GM19468 (cell line): ENCODE results near the gene HINT2.

Source experiments
- ATAC-seq: cut with Tn5 transposase; IDR thresholded peaks from one replicate; pipeline ENCODE4 v1.9.1; 2021; ENCODE audit warnings: mild to moderate bottlenecking, moderate library complexity, moderate number of reproducible peaks; ENCODE audit not compliant: unreplicated experiment; ENCODE audit errors: extremely low read depth

The HINT2 gene

DNA sequence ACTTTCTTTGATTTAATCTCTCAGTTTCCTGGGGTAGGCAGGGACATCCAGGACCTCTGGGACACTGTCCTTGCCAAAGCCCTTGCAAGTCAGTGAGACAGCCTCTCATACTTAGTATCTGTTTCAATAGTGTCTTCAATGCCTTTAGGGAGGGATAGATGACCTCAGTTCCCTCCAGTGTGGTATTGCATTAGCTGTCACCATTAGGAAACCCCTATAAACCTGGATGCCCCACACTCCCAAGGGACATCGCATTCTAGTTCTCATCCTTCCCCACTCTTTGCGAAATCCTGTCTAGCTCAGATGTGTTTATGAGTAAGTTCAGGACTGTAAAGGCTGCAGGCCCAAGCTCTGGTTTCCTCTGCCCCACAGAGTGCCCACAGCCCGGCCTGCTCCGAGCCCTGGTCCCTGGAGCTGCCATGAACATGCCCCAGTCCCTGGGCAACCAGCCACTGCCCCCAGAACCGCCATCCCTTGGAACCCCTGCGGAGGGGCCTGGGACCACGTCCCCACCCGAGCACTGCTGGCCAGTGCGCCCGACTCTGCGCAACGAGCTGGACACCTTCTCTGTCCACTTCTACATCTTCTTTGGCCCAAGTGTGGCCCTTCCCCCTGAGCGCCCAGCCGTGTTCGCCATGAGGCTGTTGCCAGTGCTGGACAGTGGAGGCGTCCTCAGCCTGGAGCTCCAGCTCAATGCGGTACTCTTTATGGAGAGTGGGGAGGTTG lies 27.3 kb upstream of the HINT2 start:
- no peak for ATAC-seq

DNA sequence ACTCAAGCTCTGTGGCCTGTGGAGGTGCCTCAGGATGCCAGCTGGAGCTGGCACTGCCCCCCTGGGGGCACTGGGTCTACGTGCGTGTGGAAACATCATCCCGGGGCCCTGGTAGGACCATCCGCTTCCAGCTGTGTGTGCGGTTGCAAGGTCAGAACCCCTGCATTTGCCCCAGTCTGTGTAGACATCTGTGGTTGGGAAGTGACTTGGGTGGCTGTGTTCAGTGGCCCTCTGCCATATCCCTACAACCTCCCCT lies 26.7 kb upstream of the HINT2 start:
- no peak for ATAC-seq

DNA sequence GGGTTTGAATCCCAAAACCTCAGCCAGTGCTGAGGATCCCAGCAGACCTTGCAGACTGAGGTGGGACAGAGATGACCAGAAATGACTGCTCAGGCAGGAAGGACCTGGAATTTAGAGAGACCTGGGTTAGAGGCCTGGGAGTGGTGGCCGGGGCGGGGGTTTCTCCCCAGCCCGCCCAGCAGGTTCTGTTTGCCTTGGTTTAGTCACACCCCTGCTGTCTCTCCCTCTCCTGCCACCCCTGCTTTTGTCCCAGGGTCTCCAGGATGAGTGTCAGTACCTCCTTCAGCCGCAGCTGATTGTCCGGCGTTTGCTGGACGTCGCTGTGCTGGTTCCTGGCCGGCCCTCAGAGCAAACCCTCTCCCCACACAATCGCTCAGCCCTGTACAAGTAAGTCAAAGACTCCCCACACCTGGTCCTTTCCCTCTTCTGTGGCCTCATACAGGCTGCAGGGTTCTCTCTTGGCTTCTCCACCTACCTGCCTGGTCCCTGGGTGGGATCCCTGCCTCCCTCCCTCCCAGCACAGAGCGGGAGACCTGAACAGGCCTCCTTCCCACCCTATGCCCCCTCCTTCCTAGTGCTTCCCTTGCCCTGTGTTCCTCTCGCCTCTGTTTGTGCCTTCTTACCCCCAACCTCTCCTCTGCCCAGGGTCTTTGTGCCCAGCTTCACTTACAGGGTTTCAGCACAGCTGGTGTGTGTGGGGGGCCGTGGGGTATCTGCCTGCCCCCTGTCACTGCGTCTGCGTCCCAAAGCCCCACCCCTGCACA lies 26.2 kb upstream of the HINT2 start:
- no peak for ATAC-seq

DNA sequence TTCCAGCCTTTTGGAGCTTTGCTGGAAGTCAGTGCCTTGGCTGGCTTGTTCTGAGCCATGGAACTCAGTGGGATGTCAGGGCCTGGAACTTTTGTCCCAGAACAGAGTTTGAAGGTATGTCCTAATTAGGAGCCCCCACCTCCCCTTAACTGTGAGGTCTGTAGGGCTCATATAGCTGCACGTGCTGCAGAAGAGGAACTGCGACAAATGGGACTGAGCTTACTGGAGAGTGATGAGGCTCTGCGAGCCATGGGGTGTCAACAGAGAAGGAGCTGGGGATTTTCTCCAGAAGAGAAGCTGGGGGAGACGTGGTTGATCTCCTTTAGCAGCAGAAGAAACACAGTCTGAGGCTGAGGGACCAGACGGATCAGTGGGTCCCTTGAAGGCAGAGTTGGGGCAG lies 25.1 kb upstream of the HINT2 start:
- no peak for ATAC-seq

DNA sequence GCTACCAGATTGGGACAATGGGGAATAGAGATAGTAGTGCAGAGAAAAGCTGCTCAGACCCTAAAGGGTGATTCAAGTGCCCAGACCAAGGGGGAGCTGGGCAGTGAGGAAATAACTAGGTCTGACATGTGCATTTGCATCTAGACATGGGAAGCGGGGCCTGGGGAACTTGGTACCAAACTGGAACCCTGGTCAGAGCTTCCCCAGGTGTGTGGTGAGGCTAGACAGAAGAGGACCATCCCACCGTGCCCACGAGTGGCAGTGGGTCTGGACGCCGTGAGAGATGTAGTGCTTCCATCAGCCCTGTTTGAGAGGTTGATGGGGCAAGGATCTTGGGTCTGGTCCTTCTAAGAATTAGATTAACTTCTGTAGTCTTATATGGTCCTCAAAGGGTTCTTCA lies 21.8 kb upstream of the HINT2 start:
- no peak for ATAC-seq

DNA sequence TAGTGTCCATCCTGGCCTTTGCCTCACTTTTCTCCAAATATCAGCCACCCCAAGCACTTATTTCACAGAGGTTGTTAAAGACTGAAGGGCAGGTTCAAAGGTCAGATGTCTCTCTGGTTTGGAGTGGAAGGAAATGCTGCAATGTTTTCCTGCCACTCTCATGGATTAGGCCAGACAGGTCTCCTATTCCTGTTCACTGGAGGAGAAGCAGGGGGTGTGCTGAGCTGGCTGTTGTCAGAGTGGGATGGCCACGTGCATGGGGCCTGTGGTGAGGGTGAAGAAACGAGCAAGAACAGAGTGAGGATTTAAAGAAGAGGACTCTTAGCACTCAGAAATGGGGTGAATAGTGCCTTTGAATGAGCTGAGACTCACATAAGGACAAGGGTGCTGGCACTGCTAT lies 20.9 kb upstream of the HINT2 start:
- no peak for ATAC-seq

DNA sequence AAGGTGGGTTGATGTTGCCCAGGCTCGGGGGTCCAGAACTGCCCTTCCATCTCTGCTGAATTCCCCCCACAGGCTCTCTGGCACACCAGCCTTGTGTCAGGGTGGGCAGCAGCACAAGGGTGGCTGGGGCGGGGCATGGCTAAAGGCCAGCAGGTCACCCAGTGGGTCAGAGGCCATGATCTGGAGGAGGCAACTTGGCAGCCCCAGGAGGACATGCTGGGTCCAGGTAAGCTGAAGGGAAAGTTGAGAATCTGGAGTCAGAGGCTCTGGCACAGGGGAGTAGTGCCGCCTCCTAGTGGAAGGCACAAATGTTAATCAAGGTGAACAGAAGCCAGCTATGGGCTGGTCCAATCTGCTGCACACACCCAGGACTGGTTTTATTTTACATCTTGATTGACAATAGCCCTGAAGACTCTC lies 20.4 kb upstream of the HINT2 start:
- no peak for ATAC-seq

DNA sequence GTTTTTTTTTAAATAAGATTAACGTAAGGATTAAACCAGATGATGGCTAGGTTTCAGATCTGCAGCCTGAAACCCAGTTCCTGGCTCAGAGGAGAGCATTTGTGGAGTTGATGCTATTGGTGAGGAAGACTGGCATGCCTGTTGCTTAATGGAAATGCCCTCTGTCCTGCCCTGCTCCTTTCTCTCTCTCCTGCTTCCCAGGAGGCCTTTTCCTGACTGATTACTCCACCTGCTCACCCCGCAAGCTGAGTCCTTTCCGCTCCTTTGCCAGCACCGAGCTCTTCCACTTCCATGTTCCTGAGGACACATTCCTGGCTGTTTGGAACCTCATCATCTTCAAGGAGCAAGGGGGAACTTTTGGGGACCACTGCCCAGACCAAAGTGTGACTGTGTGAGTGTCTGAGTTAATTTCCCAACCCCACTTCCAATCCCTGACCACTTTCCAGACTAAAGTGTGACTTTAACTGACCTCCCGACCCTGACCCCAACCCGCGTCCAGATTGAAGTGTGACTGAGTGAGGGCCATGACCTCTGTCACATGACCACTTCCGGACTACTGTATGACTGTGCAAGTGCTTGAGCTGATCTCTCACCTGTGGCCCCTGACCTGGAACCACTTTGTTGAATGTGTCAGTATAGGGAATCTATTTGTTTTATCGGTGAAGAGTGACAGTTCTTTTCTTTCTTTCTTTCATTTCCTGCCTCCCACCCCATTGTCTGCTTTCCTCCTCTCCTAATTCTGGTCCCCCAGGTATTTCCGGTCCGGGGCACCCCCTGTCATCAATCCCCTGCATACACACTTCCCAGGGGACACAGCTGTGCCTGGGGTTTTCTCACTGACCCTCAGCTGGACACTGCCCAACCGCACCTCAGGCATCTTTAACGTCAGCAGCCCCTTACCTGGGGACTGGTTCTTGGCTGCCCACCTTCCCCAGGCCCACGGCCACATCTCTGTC lies 19.7 kb upstream of the HINT2 start:
- no peak for ATAC-seq

DNA sequence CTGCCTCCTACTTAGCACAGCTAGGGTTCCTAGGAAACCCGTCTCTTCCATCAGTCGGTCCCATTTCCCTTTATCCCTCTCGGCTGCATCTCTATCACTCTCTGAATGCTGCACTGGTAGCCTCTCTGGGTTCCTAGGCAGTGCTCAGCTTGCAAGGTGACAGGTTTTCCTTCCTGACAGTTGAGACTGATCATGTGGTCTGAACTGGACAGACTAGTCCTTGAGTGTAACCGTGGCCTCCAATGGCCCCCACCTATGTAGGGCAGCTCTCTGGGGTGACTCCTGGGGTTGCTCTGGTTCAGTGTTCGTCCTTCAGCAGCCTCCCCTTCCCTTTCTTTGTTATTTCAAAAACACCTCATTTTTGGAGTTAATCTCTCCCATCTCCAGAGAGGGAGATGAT lies 18.0 kb upstream of the HINT2 start:
- no peak for ATAC-seq

DNA sequence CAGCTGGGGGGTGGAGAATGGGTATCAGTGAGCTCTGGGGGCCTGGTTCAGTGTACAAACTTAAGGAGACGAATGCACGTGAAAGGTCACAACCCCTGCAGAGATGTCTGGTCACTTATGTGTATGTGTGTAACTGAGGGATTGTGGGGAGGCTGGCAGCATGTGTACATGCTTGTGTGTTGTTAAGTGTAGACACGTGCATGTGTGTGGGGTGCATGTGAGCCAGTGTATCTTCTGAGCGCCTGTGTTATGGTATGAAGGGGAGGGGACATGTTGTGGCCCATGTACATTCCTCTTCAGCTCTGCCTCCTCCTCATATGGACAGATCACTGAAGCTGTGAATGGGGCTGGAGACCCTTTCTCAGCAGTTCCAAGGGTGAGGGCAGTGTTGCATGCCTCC lies 16.2 kb upstream of the HINT2 start:
- no peak for ATAC-seq

DNA sequence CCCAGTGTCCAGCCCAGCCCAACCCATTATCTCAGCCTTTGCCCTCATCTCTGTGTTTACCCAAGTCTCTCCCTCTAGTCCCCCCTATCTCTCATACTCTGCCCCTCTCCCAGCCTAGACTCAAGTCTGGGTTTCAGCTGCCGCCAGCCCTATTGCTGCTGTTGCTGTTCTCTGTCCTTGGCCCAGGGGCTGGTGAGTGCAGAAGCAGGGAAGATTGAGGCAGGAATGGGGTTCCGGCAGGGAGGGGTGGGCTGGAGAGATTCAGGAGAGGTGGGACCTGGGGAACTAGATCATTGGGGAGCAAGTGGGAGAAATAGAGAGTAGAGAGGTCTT lies 14.9 kb upstream of the HINT2 start:
- ATAC-seq = no peak

DNA sequence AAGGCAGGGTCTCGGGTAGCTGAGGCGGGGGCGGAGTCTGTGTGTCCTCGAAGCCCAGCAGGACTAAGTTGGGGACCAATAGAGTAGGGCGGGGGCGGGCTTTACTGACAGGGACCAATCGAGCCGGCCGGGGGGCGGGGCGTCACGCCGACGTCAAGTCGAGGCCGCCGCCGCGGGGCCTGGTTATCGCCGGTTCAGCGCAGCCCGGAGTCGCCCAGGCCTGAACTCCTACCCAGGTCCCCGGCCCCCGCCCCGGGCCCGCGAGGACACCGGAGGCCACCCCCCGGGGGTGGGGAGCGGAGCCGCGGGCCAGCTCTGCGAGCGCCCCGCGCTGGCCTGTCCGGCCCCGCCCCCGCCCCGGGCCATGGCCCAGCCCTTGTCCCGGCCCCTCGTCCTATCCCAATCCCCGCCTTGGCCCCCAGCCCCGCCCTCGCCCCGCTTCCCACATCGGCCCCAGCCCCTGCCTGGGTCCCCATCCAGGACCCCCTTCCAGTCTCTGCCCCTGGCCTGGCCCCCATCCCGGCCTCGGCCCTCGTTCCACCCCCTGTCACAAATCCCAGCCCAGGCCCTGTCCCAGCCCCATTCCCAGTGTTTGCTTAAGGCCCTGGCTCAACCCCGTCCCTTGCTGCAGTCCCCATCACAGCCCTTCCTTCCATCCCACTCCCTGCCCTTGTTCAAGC lies 14.4 kb upstream of the HINT2 start, which contains the start of gene TMEM8B:
Gene TMEM8B, plus strand, starts transcription at position 145 of the 680 bp plus-strand sequence. Its CDS starts 220 bp downstream, at position 365.
- ATAC-seq = peak; percentile 13

DNA sequence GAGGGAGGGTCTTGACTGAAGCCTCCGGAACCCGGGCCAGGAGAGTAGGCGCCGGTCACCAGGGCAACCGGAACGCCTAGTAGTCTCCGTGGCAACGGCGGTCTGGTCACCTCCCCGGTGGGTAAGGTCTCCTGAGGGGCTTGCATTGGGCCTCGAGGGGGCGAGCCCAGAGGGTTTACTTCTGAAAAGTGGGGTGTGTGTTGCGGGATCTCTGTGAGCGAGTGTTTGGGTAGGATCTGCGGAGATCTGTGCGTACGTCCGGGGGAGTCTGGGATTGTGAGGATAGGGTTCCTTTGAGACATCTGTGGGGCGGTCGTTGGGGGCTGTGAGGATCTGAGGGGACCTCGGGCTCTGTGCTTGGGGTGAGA lies 13.9 kb upstream of the HINT2 start, which contains the start of gene FAM221B:
Gene FAM221B, minus strand, starts transcription at position 17 of the 368 bp plus-strand sequence. CDS start 2,571 bp downstream, outside the sequence.
- ATAC-seq = no peak

DNA sequence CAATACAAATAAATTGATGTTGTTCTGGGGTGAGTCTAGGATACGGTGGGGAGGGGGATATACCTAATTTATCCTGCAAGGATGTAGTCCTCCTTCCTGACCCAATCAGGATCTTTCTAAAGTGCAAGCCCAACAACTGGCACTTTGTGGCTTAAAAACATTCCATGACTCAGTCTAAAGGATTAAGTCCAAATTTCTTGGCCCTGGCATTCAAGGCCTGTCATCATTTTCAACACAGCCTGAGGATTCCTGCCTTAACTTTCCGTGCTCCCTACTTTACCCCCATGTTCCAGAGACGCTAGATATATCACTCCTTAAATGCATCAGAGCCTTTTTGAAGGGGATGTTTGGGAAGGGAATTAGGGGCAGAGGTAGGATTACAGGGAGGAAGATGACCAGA lies 12.6 kb upstream of the HINT2 start:
- ATAC-seq = no peak

DNA sequence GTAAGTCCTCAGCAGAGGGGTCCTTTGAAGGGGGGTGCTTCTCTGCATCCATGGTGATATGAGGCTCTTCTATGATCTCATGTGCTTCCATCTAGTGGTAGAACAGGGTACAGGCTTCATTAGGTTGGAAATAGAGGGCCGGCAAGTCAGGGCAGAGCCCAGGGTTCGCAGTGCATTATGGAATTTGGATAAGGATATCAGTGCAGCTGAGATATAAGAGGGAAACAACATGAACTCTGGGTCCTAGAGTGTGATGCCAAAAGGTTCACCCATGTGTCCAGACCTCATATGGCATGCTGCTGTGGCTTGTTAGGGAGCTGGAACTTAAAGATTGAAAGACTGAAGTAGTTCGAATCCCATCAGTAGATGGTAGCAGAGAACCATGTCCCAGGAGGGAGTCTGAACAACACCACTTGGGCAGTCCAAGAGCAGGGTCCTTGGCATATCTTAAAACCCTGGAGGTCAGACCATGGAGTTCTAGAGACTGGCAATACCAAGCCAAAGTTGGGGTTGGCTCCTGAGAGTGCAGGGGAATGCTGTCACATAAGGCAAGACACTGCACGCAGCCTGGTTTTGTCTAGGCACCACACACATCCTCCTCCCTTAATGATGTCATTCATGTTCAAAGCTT lies 11.3 kb upstream of the HINT2 start:
- no peak for ATAC-seq

DNA sequence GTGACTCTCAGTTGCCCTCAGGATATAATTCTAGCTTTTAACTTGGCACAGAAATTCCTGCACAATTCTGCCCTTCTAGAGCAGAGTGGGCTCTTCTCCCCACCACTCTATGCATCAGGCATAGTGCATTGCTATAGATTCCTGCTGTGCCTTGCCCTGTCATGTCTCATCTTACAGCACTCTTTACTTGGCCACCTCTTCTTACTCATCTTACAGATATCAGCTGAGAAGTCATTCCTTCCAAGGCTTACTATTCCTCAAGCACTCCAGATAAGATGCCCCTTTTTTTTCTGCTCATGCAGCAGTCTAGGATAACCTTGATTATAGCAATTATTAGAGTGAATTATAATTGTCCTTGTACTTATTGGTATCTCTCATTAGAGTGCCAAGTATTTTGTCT lies 8.1 kb upstream of the HINT2 start:
- no peak for ATAC-seq

DNA sequence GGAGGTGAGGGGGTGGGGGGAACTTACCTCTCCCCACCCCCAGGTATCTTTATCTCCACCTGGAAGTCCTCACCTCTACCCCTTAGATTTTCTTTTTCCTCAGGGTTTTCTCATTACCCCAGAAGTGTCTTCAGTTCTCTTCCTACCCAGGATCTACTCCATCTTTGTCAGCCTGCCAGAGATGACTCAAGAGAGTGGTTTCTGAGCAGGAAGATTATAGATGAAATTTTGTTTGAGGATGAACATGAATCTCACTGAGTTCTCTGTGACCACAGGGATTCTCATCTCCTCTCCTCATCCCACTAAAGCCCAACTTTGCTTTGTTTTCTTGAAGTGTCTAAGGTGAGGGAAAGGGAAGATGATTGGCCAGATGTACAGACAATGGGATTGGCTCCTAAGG lies 5.2 kb upstream of the HINT2 start:
- ATAC-seq = no peak

DNA sequence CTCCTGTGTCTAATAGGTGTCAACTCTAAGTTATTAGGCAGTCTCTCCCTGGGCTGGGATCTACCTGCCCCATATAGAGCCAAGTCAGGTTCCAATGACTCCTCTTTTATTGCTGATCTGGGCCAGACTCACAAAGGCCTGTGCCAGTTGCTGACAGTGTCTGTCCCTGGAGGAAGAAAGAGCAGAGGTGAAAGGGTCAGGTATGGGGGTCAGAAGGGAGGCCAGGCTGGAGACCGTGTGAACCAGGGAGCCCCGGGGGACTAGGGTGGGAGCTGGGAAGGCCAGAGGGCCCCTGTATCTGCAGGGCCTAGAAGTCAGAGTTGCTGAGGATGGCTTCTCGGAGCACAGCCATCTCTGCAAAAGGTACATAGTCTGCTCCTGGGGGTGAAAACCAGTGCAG lies 3.5 kb upstream of the HINT2 start:
- ATAC-seq = no peak

DNA sequence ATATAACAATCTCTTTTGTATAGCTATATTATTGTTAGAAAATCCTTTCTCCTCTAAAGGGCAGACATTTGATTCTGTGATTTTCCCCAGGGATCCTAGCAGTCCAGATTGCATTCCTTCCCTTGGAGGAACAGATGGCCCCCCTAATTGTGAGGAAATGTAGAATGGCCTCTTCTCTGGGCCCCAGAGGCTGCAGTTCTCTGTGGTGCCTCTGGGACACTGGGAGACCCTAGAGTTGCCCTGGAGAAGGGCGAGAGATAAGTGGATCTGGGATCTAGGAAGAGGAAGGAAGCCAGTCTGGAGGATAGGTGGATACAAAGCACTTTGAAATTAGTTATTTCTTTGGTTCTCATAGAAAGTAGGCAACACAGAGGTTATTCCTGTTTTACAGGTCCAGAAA lies 1.9 kb upstream of the HINT2 start:
- no peak for ATAC-seq
